ENCODE data around the gene GMNN.

GRCh38 chr6:24824142-24824938 is 49.6 kb downstream of the GMNN start:
- TF ChIP-seq CTCF (IDR thresholded peaks at IDR 0.05) = no peak
- TF ChIP-seq POLR2AphosphoS5 (IDR thresholded peaks at IDR 0.05) = no peak

Data from esophagus muscularis mucosa (tissue), 3 donors.